DOHH2 (cell line): ENCODE results near the gene GFER.
"Not testable (repeated sequence)": the region's sequence is repeated elsewhere in the genome, so short reads cannot be mapped to it uniquely, and the experiment has no call there.

Experiments used
- EZH2phosphoT487 ChIP-seq: fragments of 200-600 bp; sonication (generic); IDR thresholded peaks from 2 replicates; pipeline ENCODE4 v1.6.1; 2017; ENCODE audit warnings: borderline replicate concordance, mild to moderate bottlenecking, antibody characterized with exemption, low read length, moderate library complexity, mixed read lengths
- TF ChIP-seq, protein P1 (sequence below): fragments of 200-600 bp; sonication (generic); IDR thresholded peaks from one replicate; pipeline ENCODE4 v1.5.1; 2014; ENCODE audit warnings: antibody characterized with exemption, mild to moderate bottlenecking, low read depth, low read length; ENCODE audit not compliant: poor library complexity, severe bottlenecking

DNA sequence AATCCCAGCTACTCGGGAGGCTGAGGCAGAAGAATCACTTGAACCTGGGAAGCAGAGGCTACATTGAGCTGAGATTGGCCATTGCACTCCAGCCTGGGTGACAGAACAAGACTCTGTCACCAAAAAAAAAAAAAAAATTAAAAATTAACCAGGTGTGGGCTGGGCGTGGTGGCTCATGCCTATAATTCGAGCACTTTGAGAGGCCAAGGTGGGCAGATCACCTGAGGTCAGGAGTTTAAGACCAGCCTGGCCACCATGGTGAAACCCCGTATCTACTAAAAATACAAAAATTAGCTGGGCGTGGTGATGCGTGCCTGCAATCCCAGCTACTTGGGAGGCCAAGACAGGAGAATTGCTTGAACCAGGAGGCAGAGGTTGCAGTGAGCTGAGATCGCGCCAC lies 44.2 kb upstream of the GFER start:
- TF ChIP-seq, protein P1, sequence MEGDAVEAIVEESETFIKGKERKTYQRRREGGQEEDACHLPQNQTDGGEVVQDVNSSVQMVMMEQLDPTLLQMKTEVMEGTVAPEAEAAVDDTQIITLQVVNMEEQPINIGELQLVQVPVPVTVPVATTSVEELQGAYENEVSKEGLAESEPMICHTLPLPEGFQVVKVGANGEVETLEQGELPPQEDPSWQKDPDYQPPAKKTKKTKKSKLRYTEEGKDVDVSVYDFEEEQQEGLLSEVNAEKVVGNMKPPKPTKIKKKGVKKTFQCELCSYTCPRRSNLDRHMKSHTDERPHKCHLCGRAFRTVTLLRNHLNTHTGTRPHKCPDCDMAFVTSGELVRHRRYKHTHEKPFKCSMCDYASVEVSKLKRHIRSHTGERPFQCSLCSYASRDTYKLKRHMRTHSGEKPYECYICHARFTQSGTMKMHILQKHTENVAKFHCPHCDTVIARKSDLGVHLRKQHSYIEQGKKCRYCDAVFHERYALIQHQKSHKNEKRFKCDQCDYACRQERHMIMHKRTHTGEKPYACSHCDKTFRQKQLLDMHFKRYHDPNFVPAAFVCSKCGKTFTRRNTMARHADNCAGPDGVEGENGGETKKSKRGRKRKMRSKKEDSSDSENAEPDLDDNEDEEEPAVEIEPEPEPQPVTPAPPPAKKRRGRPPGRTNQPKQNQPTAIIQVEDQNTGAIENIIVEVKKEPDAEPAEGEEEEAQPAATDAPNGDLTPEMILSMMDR: not testable (repeated sequence)
- TF ChIP-seq EZH2phosphoT487: not testable (repeated sequence)
